Thyroid gland (tissue), 4 donors: Measurements from ENCODE around the gene FBXL17. TPM values are rescaled to one million over a fixed set of nuclear protein-coding genes. Genes with fewer than 3 reads are reported as not detected.
"Not testable (repeated sequence)": the region's sequence is repeated elsewhere in the genome, so short reads cannot be mapped to it uniquely, and the experiment has no call there.

Source experiments
- DNase-seq, 2 donors: peaks; one replicate each; pipeline ENCODE4 v3.0.0-alpha.2; 2019
- H3K27ac ChIP-seq, 3 donors: fragments of 200-600 bp; sonication (generic); 1 replicate in 2 of 3; 2 replicates in 1 of 3; pipeline ENCODE4 v1.5.1; 2016 to 2019; ENCODE audit warnings: mild to moderate bottlenecking in 1 of 3, moderate library complexity in 1 of 3
- H3K27me3 ChIP-seq: fragments of 200-600 bp; sonication (generic); one replicate; pipeline ENCODE4 v1.5.1; 2019
- H3K36me3 ChIP-seq, 2 donors: fragments of 200-600 bp; sonication (generic); one replicate each; pipeline ENCODE4 v1.5.1; 2016 to 2019
- H3K4me1 ChIP-seq, 2 donors: fragments of 200-600 bp; sonication (generic); one replicate each; pipeline ENCODE4 v1.5.1; 2017 to 2019
- H3K4me3 ChIP-seq, 3 donors: fragments of 200-600 bp; sonication (generic); replicated peaks in 1 of 3; 1 replicate in 2 of 3; 2 replicates in 1 of 3; pipeline ENCODE4 v1.5.1; 2016; ENCODE audit warnings: mild to moderate bottlenecking in 1 of 3
- H3K9me3 ChIP-seq: fragments of 200-600 bp; sonication (generic); one replicate; pipeline ENCODE4 v1.5.1; 2017
- POLR2A ChIP-seq, 2 donors: fragments of 450-650 bp; IDR thresholded peaks; one replicate each; pipeline ENCODE4 v1.6.1; 2017; ENCODE audit warnings: antibody characterized with exemption in 2 of 2, mild to moderate bottlenecking in 2 of 2, moderate library complexity in 1 of 2
- whole genome bisulfite sequencing, 2 donors: methylation state at CpG; one replicate each; pipeline ENCODE4 v1.1.5; 2017; 5-methylcytosine and 5-hydroxymethylcytosine counted together
- intact Hi-C: fragments of 100-400 bp; cut with DNase I; formaldehyde crosslinking; loops from one replicate; pipeline ENCODE4 v1.15.1; 2023
- total RNA-seq, 4 donors: library from RNA; depleted of rRNA; stranded (reverse); fragments of >200 nt; gene quantifications; one replicate each; pipeline ENCODE4 v1.2.3, GENCODE V29; 2016
- TF ChIP-seq, protein P1 (sequence below), 6 experiments: fragments of 200-600 bp in 3 of 6; fragments of 450-650 bp in 3 of 6; sonication (generic) in 3 of 6; IDR thresholded peaks; one replicate each; pipeline ENCODE4 v1.5.1; 2016 to 2019; ENCODE audit warnings: antibody characterized with exemption in 6 of 6, mild to moderate bottlenecking in 2 of 6, inconsistent platforms in 1 of 6, moderate library complexity in 1 of 6

Gene FBXL17
- total RNA-seq, 4 donors from 2014 or later: 37.6 to 77.7 (median 55.6) TPM

DNA sequence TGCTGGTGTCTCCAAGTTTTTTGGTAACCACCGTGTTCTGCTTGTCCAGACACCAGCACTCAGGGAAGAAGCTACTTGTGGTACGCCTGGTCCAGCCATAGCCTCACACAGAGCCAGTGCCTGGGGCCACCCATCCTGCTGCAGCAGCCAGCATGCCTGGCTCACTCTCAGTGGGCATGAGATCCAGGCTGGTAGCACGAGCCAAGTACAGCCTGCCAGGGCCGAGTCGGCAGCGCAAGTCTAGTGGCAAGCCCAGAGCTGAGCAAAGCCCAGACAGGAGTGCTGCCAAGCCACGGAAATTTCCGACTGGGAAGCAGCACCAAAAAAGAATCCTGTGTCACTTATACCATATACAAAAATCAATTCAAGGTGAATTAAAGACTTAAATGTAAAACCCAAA lies 36.3 kb upstream of the FBXL17 start:
- intact Hi-C loops: no loop called here
- DNase-seq: no peak
- Histone ChIP-seq H3K4me3 (no peak overlapping the region), H3K36me3 (no peaks in the 10 kb centered on the region), H3K4me1 (no peaks in the 10 kb centered on the region), H3K27ac (no peak overlapping the region), H3K27me3 (no peaks in the 10 kb centered on the region), H3K9me3 (no peaks in the 10 kb centered on the region)
- 78 to 91% methylated on average over 8 of the region's 8 CpGs for WGBS, 2 donors
- TF ChIP-seq, protein P1, sequence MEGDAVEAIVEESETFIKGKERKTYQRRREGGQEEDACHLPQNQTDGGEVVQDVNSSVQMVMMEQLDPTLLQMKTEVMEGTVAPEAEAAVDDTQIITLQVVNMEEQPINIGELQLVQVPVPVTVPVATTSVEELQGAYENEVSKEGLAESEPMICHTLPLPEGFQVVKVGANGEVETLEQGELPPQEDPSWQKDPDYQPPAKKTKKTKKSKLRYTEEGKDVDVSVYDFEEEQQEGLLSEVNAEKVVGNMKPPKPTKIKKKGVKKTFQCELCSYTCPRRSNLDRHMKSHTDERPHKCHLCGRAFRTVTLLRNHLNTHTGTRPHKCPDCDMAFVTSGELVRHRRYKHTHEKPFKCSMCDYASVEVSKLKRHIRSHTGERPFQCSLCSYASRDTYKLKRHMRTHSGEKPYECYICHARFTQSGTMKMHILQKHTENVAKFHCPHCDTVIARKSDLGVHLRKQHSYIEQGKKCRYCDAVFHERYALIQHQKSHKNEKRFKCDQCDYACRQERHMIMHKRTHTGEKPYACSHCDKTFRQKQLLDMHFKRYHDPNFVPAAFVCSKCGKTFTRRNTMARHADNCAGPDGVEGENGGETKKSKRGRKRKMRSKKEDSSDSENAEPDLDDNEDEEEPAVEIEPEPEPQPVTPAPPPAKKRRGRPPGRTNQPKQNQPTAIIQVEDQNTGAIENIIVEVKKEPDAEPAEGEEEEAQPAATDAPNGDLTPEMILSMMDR (IDR thresholded peaks at IDR 0.05): no peak
- TF ChIP-seq POLR2A (IDR thresholded peaks at IDR 0.05): no peak

DNA sequence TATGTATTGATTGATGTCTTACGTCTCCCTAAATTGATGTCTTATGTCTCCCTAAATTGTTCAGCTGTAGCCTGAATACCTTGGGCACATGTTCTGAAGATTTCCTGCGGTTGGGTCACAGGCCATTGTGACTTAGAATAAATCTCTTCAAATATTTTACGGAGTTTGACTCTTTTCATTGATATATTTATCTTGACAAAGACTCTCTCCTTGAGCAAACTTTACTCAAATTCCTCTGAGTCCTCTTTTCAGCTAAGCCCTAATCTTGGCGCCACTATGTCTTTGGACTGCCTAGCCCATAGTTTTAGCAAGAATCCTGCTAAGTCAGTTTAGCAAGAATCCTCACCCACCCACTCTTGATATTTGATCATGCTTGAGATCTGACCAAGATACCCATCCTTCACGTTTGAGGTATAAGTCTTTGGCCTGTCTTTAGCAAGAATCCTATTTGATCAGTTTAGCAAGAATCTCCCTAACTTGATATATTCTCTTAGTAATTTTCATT lies 35.3 kb upstream of the FBXL17 start:
- intact Hi-C loops: no loop called here
- TF ChIP-seq POLR2A (IDR thresholded peaks at IDR 0.05): no peak
- TF ChIP-seq, protein P1 (IDR thresholded peaks at IDR 0.05): no peak
- WGBS, 2 donors: 67 to 75% methylated on average over 5 of the region's 5 CpGs

DNA sequence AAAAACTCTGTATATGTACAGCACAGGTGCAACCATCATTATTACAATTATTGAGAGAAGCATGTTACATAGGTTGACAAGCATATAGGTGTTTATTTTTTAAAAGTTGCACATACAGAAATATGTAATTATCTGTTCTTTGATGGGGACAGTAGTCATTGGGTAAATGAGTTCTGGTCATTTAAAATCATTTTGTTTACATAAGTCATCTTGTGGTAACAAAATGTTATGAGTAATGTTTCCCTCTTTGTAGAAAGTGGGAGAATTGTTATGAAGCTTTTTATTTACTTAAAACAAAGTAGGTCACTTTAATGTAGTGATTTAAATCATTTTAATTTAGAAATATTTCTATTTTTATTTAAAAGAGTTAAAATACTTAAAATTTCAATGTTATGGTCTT lies 33.8 kb upstream of the FBXL17 start:
- H3K27ac ChIP-seq: no peak overlapping the region
- H3K4me3 ChIP-seq: no peak overlapping the region
- H3K9me3 ChIP-seq: no peaks in the 10 kb centered on the region
- no peaks in the 10 kb centered on the region for H3K36me3 ChIP-seq
- DNase-seq: no peak
- intact Hi-C loops: no loop called here
- H3K4me1 ChIP-seq: no peaks in the 10 kb centered on the region
- no peaks in the 10 kb centered on the region for H3K27me3 ChIP-seq
- TF ChIP-seq, protein P1 (IDR thresholded peaks at IDR 0.05): no peak
- no peak for TF ChIP-seq POLR2A (IDR thresholded peaks at IDR 0.05)

More for the DNA sequence above, 35.3 kb upstream of the FBXL17 start:
- Histone ChIP-seq H3K4me1 (no peaks in the 10 kb centered on the region), H3K9me3 (no peaks in the 10 kb centered on the region), H3K27me3 (no peaks in the 10 kb centered on the region), H3K36me3 (no peaks in the 10 kb centered on the region), H3K27ac (no peak overlapping the region), H3K4me3 (no peak overlapping the region)
- no peak for DNase-seq

DNA sequence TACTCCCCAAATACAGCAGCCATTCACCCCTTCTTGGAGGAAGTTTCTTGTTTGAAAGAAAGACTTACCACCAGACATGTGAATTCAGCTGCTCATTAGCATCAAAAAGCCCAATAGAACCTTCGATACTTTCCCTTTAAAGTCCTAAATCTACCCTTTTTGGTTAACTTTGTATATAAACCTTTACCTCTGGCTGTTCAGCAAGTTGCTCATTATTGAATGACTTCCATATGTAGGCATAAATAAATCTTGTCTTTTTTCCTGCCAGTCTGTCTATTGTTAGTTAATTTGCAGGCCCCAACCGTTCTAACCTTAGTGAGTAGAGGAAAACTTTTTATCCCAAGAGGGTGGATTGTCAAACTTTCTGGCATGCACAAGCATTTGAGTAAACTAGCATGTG lies 27.9 kb upstream of the FBXL17 start:
- Histone ChIP-seq H3K27me3 (no peaks in the 10 kb centered on the region), H3K4me3 (no peak overlapping the region), H3K4me1 (no peaks in the 10 kb centered on the region), H3K36me3 (no peaks in the 10 kb centered on the region), H3K9me3 (no peaks in the 10 kb centered on the region), H3K27ac (no peak overlapping the region)
- no peak for TF ChIP-seq POLR2A (IDR thresholded peaks at IDR 0.05)
- TF ChIP-seq, protein P1 (IDR thresholded peaks at IDR 0.05): no peak
- DNase-seq: no peak
- intact Hi-C loops: no loop called here
- 44 to 54% methylated on average over 2 of the region's 2 CpGs for WGBS, 2 donors

DNA sequence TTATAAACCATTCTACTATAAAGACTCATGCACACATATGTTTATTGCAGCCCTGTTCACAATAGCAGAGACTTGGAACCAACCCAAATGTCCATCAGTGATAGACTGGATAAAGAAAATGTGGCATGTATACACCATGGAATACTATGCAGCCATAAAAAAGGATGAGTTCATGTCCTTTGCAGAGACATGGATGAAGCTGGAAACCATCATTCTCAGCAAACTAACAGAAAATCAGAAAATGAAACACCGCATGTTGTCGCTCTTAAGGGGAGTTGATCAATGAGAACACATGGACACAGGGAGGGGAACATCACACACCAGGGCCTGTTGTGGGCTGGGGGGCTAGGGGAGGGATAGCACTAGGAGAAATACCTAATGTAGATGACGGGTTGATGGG lies 23.3 kb upstream of the FBXL17 start:
- H3K27me3 ChIP-seq, H3K36me3 ChIP-seq, H3K4me1 ChIP-seq, DNase-seq, intact Hi-C loops, H3K4me3 ChIP-seq, H3K27ac ChIP-seq, H3K9me3 ChIP-seq: not testable (repeated sequence)
- WGBS, 2 donors: 96 to 98% methylated on average over 3 of the region's 3 CpGs

DNA sequence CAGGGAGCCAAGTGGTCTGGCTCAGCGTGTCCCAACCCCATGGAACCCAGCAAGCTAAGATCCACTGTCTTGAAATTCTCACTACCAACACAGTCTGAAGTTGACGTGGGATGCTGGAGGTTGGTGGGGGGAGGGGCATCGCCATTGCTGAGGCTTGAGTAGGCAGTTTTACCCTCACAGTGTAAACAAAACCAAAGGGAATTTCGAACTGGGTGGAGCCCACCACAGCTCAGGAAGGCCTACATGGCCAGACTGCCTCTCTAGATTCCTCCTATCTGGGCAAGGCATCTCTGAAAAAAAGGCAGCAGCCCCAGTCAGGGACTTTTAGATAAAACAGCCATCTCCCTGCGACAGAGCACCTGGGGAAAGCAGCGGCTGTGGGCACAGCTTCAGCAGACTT lies 17.1 kb upstream of the FBXL17 start:
- 31 to 55% methylated on average over 6 of the region's 6 CpGs for WGBS, 2 donors

DNA sequence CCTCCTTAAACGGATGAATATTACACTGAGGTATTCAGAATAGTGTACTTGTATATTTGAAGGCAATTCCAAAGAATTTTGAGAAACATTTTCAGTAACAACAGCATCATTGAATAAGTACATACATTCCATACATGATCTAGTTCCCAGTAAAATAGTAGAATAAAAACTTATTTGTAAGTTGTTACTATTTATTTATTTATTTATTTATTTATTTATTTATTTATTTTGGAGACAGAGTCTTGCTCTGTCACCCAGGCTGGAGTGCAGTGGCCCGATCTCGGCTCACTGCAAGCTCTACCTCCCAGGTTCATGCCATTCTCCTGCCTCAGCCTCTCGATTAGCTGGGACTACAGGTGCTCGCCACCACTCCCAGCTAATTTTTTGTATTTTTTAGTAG lies 14.9 kb upstream of the FBXL17 start:
- H3K27me3 ChIP-seq, H3K36me3 ChIP-seq, intact Hi-C loops, H3K9me3 ChIP-seq, H3K4me1 ChIP-seq, DNase-seq, H3K27ac ChIP-seq, H3K4me3 ChIP-seq: not testable (repeated sequence)
- 91 to 96% methylated on average over 5 of the region's 5 CpGs for WGBS, 2 donors

More for the DNA sequence above, 17.1 kb upstream of the FBXL17 start:
- Histone ChIP-seq H3K36me3 (no peaks in the 10 kb centered on the region), H3K4me1 (no peaks in the 10 kb centered on the region), H3K27ac (no peak overlapping the region), H3K9me3 (no peaks in the 10 kb centered on the region), H3K27me3 (no peaks in the 10 kb centered on the region), H3K4me3 (no peak overlapping the region)
- intact Hi-C loops: no loop called here
- TF ChIP-seq, protein P1 (IDR thresholded peaks at IDR 0.05): no peak
- no peak for TF ChIP-seq POLR2A (IDR thresholded peaks at IDR 0.05)
- peak; percentile 17 to 18 for DNase-seq
